ENCODE results near the gene FMO1. TPM values are rescaled to one million over a fixed set of nuclear protein-coding genes. Genes with fewer than 3 reads are reported as not detected.

Gene FMO1
- total RNA-seq (not detected), polyA plus RNA-seq (not detected)

GRCh38 chr1:171248302-171248701, at the start of gene FMO1:
Gene FMO1, plus strand, starts transcription at chr1:171248494. Its CDS starts 9,594 bp downstream, at chr1:171258088.
- H3K36me3 ChIP-seq (ENCODE audit: insufficient read depth, low read length): no peaks in the 10 kb centered on the region
- peak within 1 kb of the TSS in 1 of 7 donors; percentile 45 for H3K4me3 Mint-ChIP-seq
- no peaks in the 10 kb centered on the region for H3K4me1 ChIP-seq (ENCODE audit: insufficient read depth, low read length)
- H3K9me3 ChIP-seq (ENCODE audit: low read length): no peaks in the 10 kb centered on the region
- H3K27ac Mint-ChIP-seq: no peak within 1 kb of the TSS
- H3K27me3 Mint-ChIP-seq: peaks cover 26 to 56% of the 10 kb centered on the region in 2 donors
- no peak within 1 kb of the TSS for H3K27ac ChIP-seq (ENCODE audit: low read depth, low read length)
- H3K4me3 ChIP-seq (ENCODE audit: low read length): no peak within 1 kb of the TSS
- H3K4me1 Mint-ChIP-seq: peaks cover 11 to 19% (median 13%) of the 10 kb centered on the region in 3 donors
- ChIA-PET CTCF (interaction anchor here (1.4 kb wide), 1 partner anchor 65 kb away, joined by 6 read pairs; the partner anchor contains the start of gene FMO4), POLR2A (no interaction called here)
- no peaks in the 10 kb centered on the region for H3K36me3 Mint-ChIP-seq
- DNase-seq: no peak
- H3K9me3 Mint-ChIP-seq: peaks cover 0 to 2% (median 0%) of the 10 kb centered on the region in 5 donors
- peaks cover 5% of the 10 kb centered on the region for H3K27me3 ChIP-seq (ENCODE audit: insufficient read depth, low read length, poor library complexity, severe bottlenecking)

- Mint-ChIP-seq H3K9me3 (no peaks in the 10 kb centered on the region), H3K4me1 (no peaks in the 10 kb centered on the region), H3K27me3 (peaks cover 4 to 21% of the 10 kb centered on the region in 2 donors), H3K36me3 (no peaks in the 10 kb centered on the region), H3K27ac (no peak overlapping the region), H3K4me3 (no peak overlapping the region)
- H3K27me3 ChIP-seq (ENCODE audit: insufficient read depth, low read length, poor library complexity, severe bottlenecking): no peaks in the 10 kb centered on the region
- no peaks in the 10 kb centered on the region for H3K4me1 ChIP-seq (ENCODE audit: insufficient read depth, low read length)
- ChIA-PET POLR2A (no interaction called here), CTCF (no interaction called here)
- no peak overlapping the region for H3K27ac ChIP-seq (ENCODE audit: low read depth, low read length)
- no peak for DNase-seq
- H3K9me3 ChIP-seq (ENCODE audit: low read length): no peaks in the 10 kb centered on the region
- no peak overlapping the region for H3K4me3 ChIP-seq (ENCODE audit: low read length)
- H3K36me3 ChIP-seq (ENCODE audit: insufficient read depth, low read length): no peaks in the 10 kb centered on the region
Observed at GRCh38 chr1:171204296-171204695, 44.0 kb upstream of the FMO1 start.

- Mint-ChIP-seq H3K27ac (no peak overlapping the region), H3K9me3 (no peaks in the 10 kb centered on the region), H3K27me3 (peaks cover 4 to 21% of the 10 kb centered on the region in 2 donors), H3K36me3 (no peaks in the 10 kb centered on the region), H3K4me3 (no peak overlapping the region), H3K4me1 (no peaks in the 10 kb centered on the region)
- Histone ChIP-seq H3K4me1 (ENCODE audit: insufficient read depth, low read length) (no peaks in the 10 kb centered on the region), H3K4me3 (ENCODE audit: low read length) (no peak overlapping the region), H3K27ac (ENCODE audit: low read depth, low read length) (no peak overlapping the region), H3K36me3 (ENCODE audit: insufficient read depth, low read length) (no peaks in the 10 kb centered on the region), H3K27me3 (ENCODE audit: insufficient read depth, low read length, poor library complexity, severe bottlenecking) (no peaks in the 10 kb centered on the region), H3K9me3 (ENCODE audit: low read length) (no peaks in the 10 kb centered on the region)
- ChIA-PET POLR2A (no interaction called here), CTCF (no interaction called here)
- no peak for DNase-seq
Observed at GRCh38 chr1:171206204-171206977, 41.9 kb upstream of the FMO1 start.

- Mint-ChIP-seq H3K9me3 (no peaks in the 10 kb centered on the region), H3K27me3 (peaks cover 2 to 21% of the 10 kb centered on the region in 2 donors), H3K36me3 (no peaks in the 10 kb centered on the region), H3K27ac (no peak overlapping the region), H3K4me3 (no peak overlapping the region), H3K4me1 (no peaks in the 10 kb centered on the region)
- DNase-seq: no peak
- ChIA-PET POLR2A (no interaction called here), CTCF (no interaction called here)
- Histone ChIP-seq H3K27ac (ENCODE audit: low read depth, low read length) (no peak overlapping the region), H3K4me1 (ENCODE audit: insufficient read depth, low read length) (no peaks in the 10 kb centered on the region), H3K4me3 (ENCODE audit: low read length) (no peak overlapping the region), H3K36me3 (ENCODE audit: insufficient read depth, low read length) (no peaks in the 10 kb centered on the region), H3K9me3 (ENCODE audit: low read length) (no peaks in the 10 kb centered on the region), H3K27me3 (ENCODE audit: insufficient read depth, low read length, poor library complexity, severe bottlenecking) (no peaks in the 10 kb centered on the region)
Observed at GRCh38 chr1:171206978-171207355, 41.3 kb upstream of the FMO1 start.

GRCh38 chr1:171207377-171207776, 40.9 kb upstream of the FMO1 start:
- H3K4me3 ChIP-seq (ENCODE audit: low read length): no peak overlapping the region
- POLR2A ChIA-PET: no interaction called here
- no peaks in the 10 kb centered on the region for H3K27me3 ChIP-seq (ENCODE audit: insufficient read depth, low read length, poor library complexity, severe bottlenecking)
- no peak overlapping the region for H3K27ac ChIP-seq (ENCODE audit: low read depth, low read length)
- no peaks in the 10 kb centered on the region for H3K4me1 ChIP-seq (ENCODE audit: insufficient read depth, low read length)
- no peaks in the 10 kb centered on the region for H3K36me3 ChIP-seq (ENCODE audit: insufficient read depth, low read length)
- no peak overlapping the region for H3K4me3 Mint-ChIP-seq
- H3K4me1 Mint-ChIP-seq: no peaks in the 10 kb centered on the region
- H3K27ac Mint-ChIP-seq: no peak overlapping the region
- no peak for DNase-seq
- CTCF ChIA-PET: no interaction called here
- H3K27me3 Mint-ChIP-seq: peaks cover 0 to 21% of the 10 kb centered on the region in 2 donors
- no peaks in the 10 kb centered on the region for H3K9me3 ChIP-seq (ENCODE audit: low read length)
- H3K9me3 Mint-ChIP-seq: no peaks in the 10 kb centered on the region
- H3K36me3 Mint-ChIP-seq: no peaks in the 10 kb centered on the region

GRCh38 chr1:171210355-171210754, 37.9 kb upstream of the FMO1 start:
- Histone ChIP-seq H3K4me1 (ENCODE audit: insufficient read depth, low read length) (no peaks in the 10 kb centered on the region), H3K36me3 (ENCODE audit: insufficient read depth, low read length) (no peaks in the 10 kb centered on the region), H3K9me3 (ENCODE audit: low read length) (no peaks in the 10 kb centered on the region), H3K4me3 (ENCODE audit: low read length) (no peak overlapping the region), H3K27ac (ENCODE audit: low read depth, low read length) (no peak overlapping the region), H3K27me3 (ENCODE audit: insufficient read depth, low read length, poor library complexity, severe bottlenecking) (no peaks in the 10 kb centered on the region)
- peaks cover 0 to 2% (median 0%) of the 10 kb centered on the region in 5 donors for H3K9me3 Mint-ChIP-seq
- H3K36me3 Mint-ChIP-seq: no peaks in the 10 kb centered on the region
- ChIA-PET CTCF (no interaction called here), POLR2A (no interaction called here)
- no peak for DNase-seq
- H3K27me3 Mint-ChIP-seq: peaks cover 3 to 24% of the 10 kb centered on the region in 2 donors
- no peak overlapping the region for H3K27ac Mint-ChIP-seq
- peaks cover 0 to 3% (median 0%) of the 10 kb centered on the region in 3 donors for H3K4me1 Mint-ChIP-seq
- no peak overlapping the region for H3K4me3 Mint-ChIP-seq

- Mint-ChIP-seq H3K4me1 (peaks cover 0 to 3% (median 0%) of the 10 kb centered on the region in 3 donors), H3K36me3 (no peaks in the 10 kb centered on the region), H3K27me3 (peaks cover 5 to 25% of the 10 kb centered on the region in 2 donors), H3K27ac (no peak overlapping the region), H3K9me3 (peaks cover 0 to 2% (median 0%) of the 10 kb centered on the region in 5 donors), H3K4me3 (no peak overlapping the region)
- POLR2A ChIA-PET: no interaction called here
- Histone ChIP-seq H3K4me3 (ENCODE audit: low read length) (no peak overlapping the region), H3K36me3 (ENCODE audit: insufficient read depth, low read length) (no peaks in the 10 kb centered on the region), H3K27ac (ENCODE audit: low read depth, low read length) (no peak overlapping the region), H3K27me3 (ENCODE audit: insufficient read depth, low read length, poor library complexity, severe bottlenecking) (no peaks in the 10 kb centered on the region), H3K4me1 (ENCODE audit: insufficient read depth, low read length) (no peaks in the 10 kb centered on the region), H3K9me3 (ENCODE audit: low read length) (no peaks in the 10 kb centered on the region)
- CTCF ChIA-PET: no interaction called here
- DNase-seq: no peak
Observed at GRCh38 chr1:171212607-171213351, 35.5 kb upstream of the FMO1 start.
